Amygdala (tissue), 56 donors: ENCODE measurements around the gene CYP2A6.
A peak's percentile ranks its signal among the peaks of the same experiment; 100 is the strongest.
"Not testable (repeated sequence)": the region's sequence is repeated elsewhere in the genome, so short reads cannot be mapped to it uniquely, and the experiment has no call there.

Experiments used
- DNase-seq, 56 donors: peaks; one replicate each; lab custom pipeline; 2025; lab: John Stamatoyannopoulos, UW

CYP2A6 gene

DNA sequence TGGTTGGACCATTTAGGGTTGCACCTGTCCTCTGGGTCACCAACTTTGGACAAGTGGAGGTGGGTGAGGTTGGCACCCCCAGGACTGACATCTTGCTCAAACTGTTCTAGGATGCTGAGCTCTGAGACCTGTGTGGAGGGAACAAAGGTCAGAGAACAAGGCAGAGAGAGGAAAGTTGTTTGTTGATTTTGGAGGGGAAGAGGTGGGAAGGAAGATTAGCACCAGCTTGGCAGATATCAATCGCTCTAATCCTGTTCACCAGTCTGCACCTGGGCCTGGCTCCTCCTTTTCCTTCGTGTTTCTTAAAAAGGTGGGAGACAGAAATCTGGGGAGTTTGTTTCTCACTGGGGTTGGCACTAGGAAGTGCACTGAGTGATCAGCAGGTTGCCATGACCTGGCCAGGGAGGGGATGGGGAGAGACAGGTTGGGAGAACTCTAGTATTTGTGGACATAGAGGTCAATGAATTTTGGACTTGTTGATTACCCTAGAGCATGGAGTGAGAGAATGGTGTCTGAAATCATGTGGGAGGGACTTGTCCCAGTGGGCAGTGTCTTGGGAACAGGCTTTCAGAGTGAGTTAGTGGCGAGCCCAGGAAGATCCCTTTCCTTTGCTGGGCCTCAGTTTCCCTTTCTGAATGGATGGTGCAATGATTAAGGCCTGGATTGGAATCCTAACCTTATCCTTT is 2.4 kb upstream of the CYP2A6 start:
- DNase-seq, result not testable (repeated sequence)

DNA sequence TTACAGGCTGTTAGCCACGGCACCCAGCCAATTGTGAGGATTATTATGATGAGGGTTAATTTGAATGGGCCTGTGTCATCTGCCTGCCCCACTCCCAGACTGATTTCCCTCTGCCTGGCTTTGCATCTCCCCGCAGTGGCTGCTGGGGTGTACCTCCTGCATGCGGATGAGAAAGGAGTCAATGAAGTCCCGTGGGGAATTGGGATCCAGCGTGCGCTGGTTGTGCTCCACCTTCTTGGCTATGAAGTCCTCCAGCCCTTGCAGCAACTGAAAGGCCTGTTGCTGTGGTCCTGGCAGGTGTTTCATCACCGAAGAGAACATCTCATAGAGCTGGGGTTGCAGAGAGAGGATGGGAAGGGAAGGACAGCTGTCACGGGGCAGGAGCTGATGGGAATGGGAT is 3.5 kb downstream of the CYP2A6 start:
- not testable (repeated sequence) for DNase-seq

DNA sequence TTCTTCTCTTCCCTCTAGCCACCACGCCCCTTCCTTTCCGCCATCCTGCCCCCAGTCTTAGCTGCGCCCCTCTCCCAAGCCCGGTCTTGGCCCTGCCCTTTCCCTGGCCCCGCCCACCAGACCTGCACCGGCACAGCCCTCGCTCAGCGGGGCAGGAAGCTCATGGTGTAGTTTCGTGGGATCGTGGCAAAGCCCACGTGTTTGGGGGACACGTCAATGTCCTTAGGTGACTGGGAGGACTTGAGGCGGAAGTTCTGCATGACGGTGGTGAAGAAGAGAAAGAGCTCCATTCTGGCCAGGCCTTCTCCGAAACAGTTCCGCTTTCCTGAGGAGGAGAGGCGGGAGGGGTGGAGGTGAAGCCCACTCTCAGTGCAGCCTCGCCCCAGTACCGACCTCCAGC is 6.6 kb downstream of the CYP2A6 start:
- not testable (repeated sequence) for DNase-seq

DNA sequence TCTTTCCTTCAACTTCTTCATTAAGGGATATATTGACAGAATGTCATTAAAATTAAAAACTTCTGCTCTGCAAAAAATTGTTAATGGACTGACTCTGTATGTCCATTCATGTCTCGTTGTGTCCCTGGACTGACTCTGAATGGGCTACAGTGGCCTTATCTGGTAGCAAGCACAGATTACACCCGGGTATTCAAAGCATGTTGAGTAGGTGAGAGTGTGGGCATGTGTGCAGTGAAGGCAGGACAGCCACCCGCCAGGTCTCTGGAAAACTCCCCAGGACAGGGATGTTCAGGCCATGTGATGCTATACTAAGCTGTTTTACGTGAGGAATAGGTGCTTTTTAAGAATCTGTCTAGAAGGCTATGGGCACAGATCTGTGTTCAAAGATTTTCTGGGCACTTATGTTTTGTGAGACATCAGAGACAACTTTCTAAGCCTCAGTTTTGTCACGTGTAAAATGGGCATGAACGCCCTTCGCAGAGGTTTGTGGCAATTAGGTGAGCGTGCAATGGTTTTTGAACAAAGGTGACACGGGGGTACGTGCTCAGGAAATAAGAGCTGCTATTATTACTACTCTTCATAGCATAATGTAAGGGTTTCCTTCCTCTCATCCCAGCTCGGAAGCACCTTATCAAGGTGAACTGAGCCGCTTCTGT is 7.1 kb downstream of the CYP2A6 start:
- DNase-seq, result not testable (repeated sequence)

DNA sequence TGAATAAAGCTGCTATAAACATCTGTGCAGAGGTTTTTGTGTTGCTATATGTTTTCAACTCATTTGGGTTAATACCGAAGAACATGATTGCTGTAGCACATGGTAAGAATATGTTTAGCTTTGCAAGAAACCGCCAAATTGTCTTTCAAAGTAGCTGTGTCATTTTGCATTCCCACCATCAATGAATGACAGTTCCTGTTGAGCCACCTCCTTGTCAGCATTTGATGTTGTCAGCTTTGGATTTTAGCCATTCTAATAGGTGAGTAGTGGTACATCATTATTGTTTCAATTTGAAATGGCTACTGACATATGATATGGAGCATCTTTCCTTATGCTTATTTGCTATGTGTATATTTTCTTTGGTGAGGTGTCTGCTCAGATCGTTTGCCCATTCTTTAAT is 8.2 kb downstream of the CYP2A6 start:
- DNase-seq, result not testable (repeated sequence)

DNA sequence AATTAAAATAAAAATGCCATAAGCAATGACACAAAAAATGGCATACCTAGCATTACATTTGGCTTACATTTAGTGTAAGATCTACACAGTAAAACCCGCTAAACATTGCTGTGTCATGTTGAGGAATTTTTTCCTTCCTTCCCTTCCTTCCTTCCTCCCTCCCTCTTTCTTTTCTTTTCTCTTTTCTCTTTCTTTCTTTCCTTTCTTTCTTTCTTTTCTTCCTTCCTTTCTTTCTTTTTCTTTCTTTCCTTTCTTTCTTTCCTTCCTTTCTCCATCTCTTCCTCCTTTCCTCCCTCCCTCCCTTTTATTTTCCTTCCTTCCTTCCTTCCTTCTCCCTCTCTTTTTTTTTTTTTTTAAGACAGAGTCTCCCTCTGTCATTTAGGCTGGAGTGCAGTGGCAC is 11.8 kb downstream of the CYP2A6 start:
- DNase-seq, result not testable (repeated sequence)

DNA sequence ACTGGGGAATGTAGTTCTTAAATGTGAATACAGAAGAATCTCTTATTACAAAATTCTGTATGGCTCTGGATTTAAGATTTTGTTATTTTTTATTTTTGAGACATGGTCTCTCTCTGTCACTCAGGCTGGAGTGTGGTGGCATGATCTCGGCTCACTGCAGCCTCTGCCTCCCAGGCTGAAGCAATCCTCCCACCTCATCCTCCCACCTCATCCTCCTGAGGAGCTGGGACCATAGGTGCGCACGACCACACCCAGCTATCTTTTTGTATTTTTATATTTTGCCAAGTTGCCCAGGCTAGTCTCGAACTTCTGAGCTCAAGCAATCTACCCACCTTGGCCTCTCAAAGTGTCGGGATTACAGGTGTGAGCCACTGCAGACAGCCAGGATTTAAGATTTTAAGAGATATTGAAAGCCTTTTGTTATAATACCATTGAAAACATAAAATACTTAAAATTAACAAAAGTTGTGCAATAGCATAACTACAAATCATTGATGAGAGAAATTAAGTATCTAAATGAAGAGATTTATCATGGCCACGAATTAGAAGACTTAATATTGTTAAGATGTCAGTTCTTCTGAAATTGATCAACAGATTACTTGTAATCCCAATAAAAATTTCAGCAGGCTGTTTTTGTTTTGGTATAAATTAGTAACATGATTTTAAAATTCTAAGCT is 13.4 kb downstream of the CYP2A6 start:
- DNase-seq, result no peak

DNA sequence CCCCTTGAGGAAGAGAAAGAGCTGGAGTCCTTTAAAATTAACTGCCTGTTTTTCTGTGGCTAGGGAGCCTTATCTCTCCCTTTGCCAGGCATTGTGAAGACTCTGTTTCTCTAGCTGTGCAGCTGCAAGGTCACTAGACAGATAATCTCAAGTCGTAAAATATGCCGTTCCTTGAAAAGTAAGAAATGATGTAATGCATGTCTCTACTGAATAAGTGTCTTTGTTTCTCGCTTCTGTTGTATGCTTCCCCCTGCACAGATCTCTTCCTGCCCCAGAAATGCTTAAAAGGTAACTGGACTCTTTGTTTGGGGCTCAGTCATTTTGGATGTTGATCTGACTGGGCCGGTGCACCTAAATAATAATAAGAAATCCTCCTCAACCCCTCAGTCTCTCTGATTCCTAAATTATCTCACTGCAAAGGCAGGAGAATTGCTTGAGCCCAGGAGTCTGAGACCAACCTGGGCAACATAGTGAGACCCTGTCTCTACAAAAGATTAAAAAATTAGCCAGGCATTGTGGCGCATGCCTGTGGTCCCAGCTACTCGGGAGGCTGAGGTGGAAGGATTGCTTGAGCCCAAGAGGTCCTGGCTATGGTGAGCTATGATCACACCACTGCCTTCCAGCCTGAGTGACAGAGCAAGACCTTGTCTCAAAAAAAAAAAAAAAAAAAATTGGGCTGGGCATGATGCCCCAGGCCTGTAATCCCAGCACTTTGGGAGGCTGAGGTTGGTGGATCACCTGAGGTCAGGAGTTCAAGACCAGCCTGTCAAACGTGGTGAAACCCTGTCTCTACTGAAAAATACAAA is 16.3 kb downstream of the CYP2A6 start:
- not testable (repeated sequence) for DNase-seq

DNA sequence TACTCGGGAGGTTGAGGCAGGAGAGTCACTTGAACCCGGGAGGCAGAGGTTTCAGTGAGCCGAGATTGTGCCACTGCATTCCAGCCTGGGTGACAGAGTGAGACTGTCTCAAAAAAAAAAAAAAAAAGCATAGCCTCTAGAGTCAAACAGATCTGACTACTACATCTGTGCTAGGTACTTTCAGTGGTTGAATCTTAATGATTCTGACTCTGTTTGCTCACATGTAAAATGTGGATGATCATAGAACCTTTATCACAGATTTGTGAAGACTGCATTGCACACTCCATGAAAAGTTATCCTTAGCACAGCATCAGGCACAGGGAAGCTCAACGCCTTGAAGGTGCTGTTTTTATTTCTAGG is 17.8 kb downstream of the CYP2A6 start:
- not testable (repeated sequence) for DNase-seq

DNA sequence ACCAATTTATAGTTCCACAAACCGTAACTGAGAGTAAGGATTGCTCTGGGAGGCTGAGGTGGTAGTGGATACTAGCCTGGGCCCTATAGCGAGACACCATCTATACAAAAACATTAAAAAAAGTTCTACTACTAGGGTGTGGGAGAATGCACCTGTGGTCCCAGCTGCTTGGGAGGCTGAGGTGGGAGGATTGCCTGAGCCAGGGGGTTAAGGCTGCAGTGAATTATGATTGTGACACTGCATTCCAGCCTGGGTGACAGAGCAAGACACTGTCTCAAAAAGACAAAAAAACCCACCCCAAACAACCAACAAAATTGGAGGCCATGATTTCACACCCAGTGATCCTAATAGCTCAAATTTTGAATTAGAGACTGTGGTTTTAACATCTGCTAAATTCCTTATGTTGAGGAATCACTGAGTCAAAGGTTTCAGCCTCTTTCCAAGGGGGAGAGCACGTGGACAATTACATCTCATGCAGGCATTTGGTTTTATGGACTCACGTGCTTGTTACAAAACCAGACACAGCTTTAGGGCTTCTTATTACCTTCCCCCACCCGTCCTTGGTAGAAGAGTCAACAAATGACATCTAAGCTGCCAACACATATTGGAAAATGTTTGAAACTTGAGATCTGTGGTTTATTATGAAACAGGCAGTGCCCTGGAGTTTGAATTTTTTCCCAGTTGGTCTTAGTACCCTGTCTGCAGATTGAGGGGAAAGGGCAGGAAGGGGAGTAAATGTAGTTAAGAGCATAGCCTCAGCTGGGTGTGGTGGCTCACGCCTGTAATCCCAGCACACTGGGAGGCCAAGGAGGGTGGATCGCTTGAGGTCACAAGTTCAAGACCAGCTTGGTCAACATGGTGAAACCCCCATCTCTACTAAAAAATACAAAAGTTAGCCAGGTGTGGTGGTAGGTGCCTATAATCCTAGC is 18.5 kb downstream of the CYP2A6 start:
- DNase-seq, result no peak

DNA sequence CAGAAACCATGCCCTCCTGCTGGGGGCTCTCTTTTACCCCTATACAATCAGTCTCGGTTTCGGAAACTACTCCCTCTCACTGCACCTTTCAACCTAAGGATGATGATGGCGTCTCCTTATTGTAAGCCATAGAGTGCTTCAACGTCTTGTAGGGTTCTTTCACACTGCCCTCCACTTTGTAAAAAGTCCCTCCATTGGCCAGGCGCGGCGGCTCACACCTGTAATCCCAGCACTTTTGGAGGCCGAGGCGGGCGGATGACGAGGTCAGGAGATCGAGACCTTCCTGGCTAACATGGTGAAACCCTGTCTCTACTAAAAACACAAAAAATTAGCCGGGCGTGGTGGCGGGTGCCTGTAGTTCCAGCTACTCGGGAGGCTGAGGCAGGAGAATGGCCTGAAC is 19.5 kb downstream of the CYP2A6 start:
- not testable (repeated sequence) for DNase-seq

DNA sequence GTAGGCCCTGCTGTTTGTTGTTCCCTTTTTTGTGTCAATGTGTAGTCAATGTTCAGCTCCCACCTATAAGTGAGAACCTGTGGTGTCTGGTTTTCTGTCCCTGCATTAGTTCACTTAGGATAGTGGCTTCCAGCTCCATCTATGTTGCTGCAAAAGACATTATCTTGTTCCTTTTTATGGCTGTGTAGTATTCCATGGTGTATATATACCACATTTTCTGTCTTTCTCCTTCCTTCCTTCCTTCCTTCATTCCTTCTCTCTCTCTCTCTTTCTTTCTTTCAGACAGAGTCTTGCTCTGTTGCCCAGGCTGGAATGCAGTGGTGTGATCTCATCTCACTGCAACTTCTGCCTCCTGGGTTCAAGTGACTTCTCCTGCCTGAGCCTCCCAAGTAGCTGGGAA is 21.0 kb downstream of the CYP2A6 start:
- DNase-seq, result no peak

DNA sequence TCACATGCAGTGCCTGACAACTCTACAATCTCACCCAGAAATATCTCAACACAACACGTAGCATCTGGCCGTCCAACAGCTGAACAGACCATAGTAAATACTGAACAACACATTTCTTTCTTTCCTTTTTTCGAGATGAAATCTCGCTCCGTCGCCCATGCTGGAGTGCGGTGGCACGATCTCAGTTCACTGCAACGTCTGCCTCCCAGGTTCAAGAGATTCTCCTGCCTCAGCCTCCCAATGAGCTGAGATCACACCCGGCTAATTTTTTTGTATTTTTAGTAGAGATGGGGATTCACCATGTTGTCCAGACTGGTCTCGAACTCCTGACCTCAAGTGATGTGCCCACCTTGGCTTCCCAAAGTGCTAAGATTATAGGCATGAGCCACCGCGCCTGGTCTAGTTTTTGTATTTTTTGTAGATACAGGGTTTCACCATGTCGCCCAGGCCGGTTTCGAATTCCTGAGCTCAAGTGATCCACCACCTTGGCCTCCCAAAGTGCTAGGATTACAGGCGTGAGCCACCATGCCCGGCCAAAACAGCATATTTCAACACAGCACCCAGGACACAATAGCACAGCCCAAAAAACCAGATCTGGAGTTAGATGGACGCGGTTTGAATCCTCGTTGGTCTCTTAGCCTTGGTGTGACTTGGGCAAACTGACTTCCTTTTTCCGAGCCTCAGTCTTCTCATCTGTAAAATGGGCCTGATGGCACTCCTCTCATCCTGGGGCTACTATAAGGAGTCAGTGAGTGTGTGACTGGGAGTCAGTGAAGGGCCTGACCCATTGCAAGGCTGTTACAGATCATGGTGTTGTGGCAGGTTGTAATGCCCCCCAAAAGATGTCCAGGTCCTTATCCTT is 22.6 kb downstream of the CYP2A6 start:
- DNase-seq, result no peak

DNA sequence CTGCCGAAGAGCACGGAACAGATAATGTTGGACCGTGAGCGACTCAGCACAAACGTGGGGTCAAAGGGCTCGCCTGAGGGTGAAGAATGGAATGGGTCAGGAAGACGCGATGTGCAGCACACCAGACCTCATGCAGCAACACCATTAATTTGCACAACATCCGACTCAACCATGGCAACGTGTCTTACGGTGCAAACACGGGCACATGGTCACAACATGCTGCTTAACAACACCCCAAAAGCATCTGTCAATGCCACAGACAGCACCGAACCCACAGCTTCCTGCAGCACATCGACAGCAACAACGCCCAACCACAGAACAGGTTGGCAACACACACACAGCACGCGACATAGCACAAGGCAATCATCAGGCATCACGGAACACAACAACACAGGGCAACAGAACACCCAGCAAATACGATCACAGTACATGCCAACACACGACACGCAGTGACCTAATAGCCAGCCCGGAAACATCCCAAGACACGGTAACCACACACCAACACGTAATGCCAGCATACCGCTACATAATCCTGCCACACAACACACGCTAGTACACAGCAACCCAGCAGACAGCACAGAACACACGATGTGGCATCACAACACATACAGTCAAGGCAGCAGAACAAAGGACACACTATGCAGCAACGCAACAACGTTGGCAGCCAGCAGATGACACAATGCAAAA is 23.4 kb downstream of the CYP2A6 start:
- peak in 6 of 56 donors; percentile 14 to 58 (median 35) for DNase-seq

DNA sequence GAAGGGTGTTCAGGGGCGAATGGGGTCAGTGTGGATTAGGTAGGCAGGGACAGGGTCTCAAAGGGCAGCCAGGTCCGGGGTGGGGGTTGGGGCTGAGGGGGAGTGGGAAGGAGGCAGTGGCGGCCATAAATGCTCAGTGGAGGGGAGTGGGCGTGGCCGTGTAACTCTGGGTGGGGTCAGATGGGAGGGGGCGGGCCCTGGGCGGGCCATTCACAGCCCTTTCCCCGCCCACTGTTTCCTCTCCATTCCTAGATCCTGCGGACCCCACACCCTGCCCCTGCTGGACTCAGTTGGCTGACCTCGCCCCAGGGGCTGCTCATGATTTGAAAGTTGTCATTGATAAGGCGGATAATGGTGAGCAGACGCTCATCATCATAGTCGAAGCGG is 23.9 kb downstream of the CYP2A6 start:
- DNase-seq, result not testable (repeated sequence)

DNA sequence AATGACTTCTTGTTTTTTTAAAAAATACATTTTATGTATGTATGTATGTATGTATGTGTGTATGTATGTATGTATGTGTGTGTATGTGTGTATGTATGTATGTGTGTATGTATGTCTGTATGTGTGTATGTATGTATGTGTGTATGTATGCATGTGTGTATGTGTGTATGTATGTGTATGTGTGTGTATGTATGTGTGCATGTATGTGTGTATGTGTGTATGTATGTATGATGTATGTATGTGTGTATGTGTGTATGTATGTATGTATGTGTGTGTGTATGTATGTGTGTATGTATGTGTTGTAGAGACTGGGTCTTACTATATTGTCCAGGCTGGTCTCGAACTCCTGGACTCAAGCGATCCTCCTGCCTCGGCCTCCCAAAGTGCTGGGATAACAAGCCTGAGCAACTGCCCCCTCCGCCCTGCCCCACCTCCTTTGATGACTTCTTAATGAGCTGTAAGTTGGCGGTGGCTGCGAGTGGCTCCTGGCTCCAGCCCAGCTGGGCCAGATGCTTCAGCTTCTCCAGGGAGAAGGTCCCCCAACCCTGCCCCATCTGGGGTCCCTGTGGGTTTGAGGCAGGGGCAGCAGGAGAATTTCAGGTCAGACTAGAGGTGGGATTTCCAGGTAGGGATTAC is 24.7 kb downstream of the CYP2A6 start:
- not testable (repeated sequence) for DNase-seq

DNA sequence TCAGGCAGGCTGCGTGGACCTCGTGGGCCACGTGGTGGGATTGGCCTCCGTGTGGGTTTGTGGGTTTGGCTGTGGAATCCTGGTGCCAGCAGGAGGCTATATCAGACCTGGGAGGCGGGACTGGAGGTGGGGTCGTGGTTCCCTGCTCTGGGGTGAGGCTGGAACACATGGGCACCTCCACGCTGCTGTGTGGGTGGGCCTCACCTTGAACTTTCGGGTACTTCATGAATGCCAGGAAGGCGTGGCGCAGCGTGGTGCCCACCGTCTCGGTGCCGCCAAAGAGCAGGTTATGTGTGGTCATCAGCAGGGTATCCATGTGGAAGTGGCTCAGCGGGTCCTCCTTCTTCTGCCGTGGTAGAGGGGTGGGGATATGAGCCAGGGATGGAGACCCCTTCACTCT is 25.3 kb downstream of the CYP2A6 start:
- DNase-seq, result not testable (repeated sequence)
